Suprapubic skin (tissue), 4 donors: Measurements from ENCODE around the gene ATL2. TPM values are rescaled to one million over a fixed set of nuclear protein-coding genes. Genes with fewer than 3 reads are reported as not detected.

ENCODE experiments used
- DNase-seq, 2 donors: peaks; one replicate each; pipeline ENCODE4 v3.0.0-alpha.2; 2019; ENCODE audit warnings: low spot score in 2 of 2
- H3K27ac ChIP-seq: fragments of 200-600 bp; sonication (generic); one replicate; pipeline ENCODE4 v1.5.1; 2019
- H3K27me3 ChIP-seq: fragments of 200-600 bp; sonication (generic); one replicate; pipeline ENCODE4 v1.5.1; 2019
- H3K36me3 ChIP-seq: fragments of 200-600 bp; sonication (generic); one replicate; pipeline ENCODE4 v1.5.1; 2019
- H3K4me1 ChIP-seq: fragments of 200-600 bp; sonication (generic); one replicate; pipeline ENCODE4 v1.5.1; 2019
- H3K4me3 ChIP-seq: fragments of 200-600 bp; sonication (generic); one replicate; pipeline ENCODE4 v1.5.1; 2019; ENCODE audit warnings: mild to moderate bottlenecking
- H3K9me3 ChIP-seq: fragments of 200-600 bp; sonication (generic); one replicate; pipeline ENCODE4 v1.5.1; 2019
- EP300 ChIP-seq: sonication (generic); formaldehyde crosslinking; IDR thresholded peaks from one replicate; pipeline ENCODE4 v1.6.1; 2017; ENCODE audit warnings: antibody characterized with exemption
- POLR2A ChIP-seq, 2 donors: fragments of 450-650 bp; IDR thresholded peaks; one replicate each; pipeline ENCODE4 v1.6.1; 2017; ENCODE audit warnings: antibody characterized with exemption in 2 of 2, mild to moderate bottlenecking in 2 of 2, moderate library complexity in 2 of 2
- POLR2AphosphoS5 ChIP-seq, 3 donors: sonication (generic); formaldehyde crosslinking; IDR thresholded peaks; one replicate each; pipeline ENCODE4 v1.6.1; 2017; ENCODE audit warnings: antibody characterized with exemption in 3 of 3
- WGBS: methylation state at CpG from one replicate; pipeline ENCODE4 v1.1.5; 2018; 5-methylcytosine and 5-hydroxymethylcytosine counted together
- total RNA-seq, 4 donors: library from RNA; depleted of rRNA; stranded (reverse); fragments of >200 nt; gene quantifications; one replicate each; pipeline ENCODE4 v1.1.0, GENCODE V29; 2016
- TF ChIP-seq, protein P1 (sequence below), 2 donors: fragments of 200-600 bp in 1 of 2; fragments of 450-650 bp in 1 of 2; sonication (generic) in 1 of 2; IDR thresholded peaks; one replicate each; pipeline ENCODE4 v1.5.1; 2016 to 2019; ENCODE audit warnings: antibody characterized with exemption in 2 of 2, mild to moderate bottlenecking in 1 of 2, moderate library complexity in 1 of 2

ATL2 gene
- total RNA-seq, 4 donors from 2014 or later, result 144 to 230 (median 170) TPM

DNA sequence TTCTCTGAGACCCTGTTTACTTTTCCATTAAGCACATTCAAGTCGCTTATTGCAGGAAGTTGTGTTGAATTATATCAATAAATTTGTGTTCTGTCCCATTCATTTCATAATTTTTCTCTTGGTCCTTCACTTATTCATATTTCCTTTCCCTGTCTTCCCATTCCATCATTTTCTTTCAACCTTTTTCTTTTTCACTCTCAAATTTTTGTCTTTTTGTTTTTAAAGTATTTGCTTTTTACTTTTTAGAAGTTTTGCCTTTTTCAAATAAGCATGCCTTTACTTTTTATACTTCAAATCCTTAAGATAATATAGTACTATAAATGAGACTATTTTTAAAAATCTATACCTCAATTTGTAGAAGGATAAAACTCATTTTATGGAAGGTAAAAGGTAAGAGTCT, 120.5 kb downstream of the ATL2 start:
- Histone ChIP-seq H3K27me3 (no peaks in the 10 kb centered on the region), H3K27ac (no peak overlapping the region), H3K4me3 (no peak overlapping the region), H3K9me3 (no peaks in the 10 kb centered on the region), H3K4me1 (peaks cover 4% of the 10 kb centered on the region), H3K36me3 (no peaks in the 10 kb centered on the region)
- TF ChIP-seq POLR2AphosphoS5 (IDR thresholded peaks at IDR 0.05), result no peak
- no peak for TF ChIP-seq POLR2A (IDR thresholded peaks at IDR 0.05)
- TF ChIP-seq EP300, result no peak
- TF ChIP-seq, protein P1, sequence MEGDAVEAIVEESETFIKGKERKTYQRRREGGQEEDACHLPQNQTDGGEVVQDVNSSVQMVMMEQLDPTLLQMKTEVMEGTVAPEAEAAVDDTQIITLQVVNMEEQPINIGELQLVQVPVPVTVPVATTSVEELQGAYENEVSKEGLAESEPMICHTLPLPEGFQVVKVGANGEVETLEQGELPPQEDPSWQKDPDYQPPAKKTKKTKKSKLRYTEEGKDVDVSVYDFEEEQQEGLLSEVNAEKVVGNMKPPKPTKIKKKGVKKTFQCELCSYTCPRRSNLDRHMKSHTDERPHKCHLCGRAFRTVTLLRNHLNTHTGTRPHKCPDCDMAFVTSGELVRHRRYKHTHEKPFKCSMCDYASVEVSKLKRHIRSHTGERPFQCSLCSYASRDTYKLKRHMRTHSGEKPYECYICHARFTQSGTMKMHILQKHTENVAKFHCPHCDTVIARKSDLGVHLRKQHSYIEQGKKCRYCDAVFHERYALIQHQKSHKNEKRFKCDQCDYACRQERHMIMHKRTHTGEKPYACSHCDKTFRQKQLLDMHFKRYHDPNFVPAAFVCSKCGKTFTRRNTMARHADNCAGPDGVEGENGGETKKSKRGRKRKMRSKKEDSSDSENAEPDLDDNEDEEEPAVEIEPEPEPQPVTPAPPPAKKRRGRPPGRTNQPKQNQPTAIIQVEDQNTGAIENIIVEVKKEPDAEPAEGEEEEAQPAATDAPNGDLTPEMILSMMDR (IDR thresholded peaks at IDR 0.05), result no peak
- WGBS, result 88% methylated on average over 1 of the region's 1 CpG
- DNase-seq, result no peak

DNA sequence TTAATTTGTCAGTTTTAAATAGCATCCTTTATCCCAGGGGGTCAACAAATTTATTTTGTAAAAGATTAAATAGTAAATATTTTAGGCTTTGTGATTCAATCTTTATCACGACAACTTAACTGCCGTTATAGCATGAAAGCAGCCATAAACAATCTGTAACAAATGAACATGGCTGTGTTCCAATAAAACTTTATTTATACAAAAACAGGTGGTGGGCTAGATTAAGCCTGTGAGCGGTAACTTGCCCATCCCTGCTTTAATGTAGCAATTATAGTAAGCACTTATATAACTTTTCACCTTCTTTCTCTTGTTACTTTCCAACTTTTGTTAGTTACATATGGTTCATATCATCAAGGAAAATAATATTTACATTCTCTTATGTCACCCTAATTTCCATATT, 121.9 kb downstream of the ATL2 start:
- no peak for DNase-seq
- H3K27me3 ChIP-seq, result no peaks in the 10 kb centered on the region
- H3K4me1 ChIP-seq, result no peaks in the 10 kb centered on the region
- 85% methylated on average over 3 of the region's 3 CpGs for WGBS
- H3K9me3 ChIP-seq, result no peaks in the 10 kb centered on the region
- H3K4me3 ChIP-seq, result no peak overlapping the region
- no peaks in the 10 kb centered on the region for H3K36me3 ChIP-seq
- no peak overlapping the region for H3K27ac ChIP-seq
- TF ChIP-seq EP300, result no peak

DNA sequence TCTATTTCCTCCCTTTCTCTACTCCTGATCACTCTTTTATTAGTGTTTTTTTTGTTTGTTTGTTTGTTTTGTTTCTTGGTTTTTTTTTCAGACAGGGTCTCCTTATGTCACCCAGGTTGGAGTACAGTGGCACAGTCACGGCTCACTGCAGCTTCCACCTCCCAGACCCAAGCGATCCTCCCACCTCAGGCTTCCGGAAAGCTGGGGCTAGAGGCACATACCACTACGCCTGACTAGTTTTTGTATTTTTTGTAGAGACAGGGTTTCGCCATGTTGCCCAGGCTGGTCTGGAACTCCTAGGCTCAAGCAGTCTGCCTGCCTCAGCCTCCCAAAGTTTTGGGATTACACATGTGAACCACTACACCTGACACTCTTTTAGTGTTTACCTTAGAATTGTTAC, 122.3 kb downstream of the ATL2 start:
- no peak for DNase-seq
- H3K36me3 ChIP-seq, result no peaks in the 10 kb centered on the region
- H3K27ac ChIP-seq, result no peak overlapping the region
- no peaks in the 10 kb centered on the region for H3K27me3 ChIP-seq
- no peaks in the 10 kb centered on the region for H3K9me3 ChIP-seq
- no peak overlapping the region for H3K4me3 ChIP-seq
- 95% methylated on average over 5 of the region's 5 CpGs for WGBS
- H3K4me1 ChIP-seq, result no peaks in the 10 kb centered on the region
- no peak for TF ChIP-seq POLR2AphosphoS5 (IDR thresholded peaks at IDR 0.05)

DNA sequence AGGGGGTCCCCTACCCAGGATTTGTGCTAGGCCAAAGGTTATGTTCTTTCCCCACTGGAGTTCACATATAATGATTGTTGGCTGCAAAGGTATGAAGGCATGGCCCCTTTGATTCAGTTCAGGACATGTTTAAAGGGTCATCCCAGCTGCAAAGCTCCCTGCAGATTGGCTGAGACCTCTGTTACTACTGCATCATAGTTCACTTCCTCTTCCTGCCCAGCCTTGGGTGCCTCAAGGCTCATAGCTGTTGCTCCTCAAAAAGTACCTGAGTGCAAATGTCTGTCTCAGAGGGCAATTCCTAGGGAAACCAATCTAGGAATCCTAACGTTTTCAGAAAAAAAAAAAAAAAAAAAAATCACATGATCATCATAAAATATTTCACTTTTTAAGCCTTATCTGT, 125.1 kb downstream of the ATL2 start:
- no peak for TF ChIP-seq EP300
- no peaks in the 10 kb centered on the region for H3K4me1 ChIP-seq
- no peaks in the 10 kb centered on the region for H3K36me3 ChIP-seq
- H3K27me3 ChIP-seq, result no peaks in the 10 kb centered on the region
- WGBS, result 36% methylated on average over 1 of the region's 1 CpG
- no peak overlapping the region for H3K4me3 ChIP-seq
- no peak for DNase-seq
- H3K27ac ChIP-seq, result no peak overlapping the region
- H3K9me3 ChIP-seq, result no peaks in the 10 kb centered on the region

DNA sequence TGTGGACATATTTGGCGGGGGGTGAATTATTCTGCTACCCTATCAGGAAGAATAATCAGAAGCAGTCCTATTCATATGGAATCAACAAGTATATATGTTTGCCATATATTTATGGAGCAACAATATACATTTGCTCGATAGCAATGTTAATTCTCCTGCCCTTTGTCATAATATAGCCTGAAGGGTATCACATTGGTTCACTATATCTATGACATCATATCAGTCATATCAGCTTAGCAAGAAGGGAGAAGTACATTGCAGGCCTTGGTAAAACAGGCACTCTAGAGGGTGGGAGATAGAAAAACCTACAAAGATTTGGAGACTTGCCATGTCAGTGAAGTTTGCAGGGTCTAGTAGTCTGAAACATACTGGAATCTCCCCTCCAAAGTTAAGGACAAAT, 128.4 kb downstream of the ATL2 start:
- WGBS, result 86% methylated on average over 2 of the region's 2 CpGs
- DNase-seq, result no peak
- Histone ChIP-seq H3K36me3 (no peaks in the 10 kb centered on the region), H3K27ac (no peak overlapping the region), H3K4me3 (no peak overlapping the region), H3K27me3 (no peaks in the 10 kb centered on the region), H3K9me3 (no peaks in the 10 kb centered on the region), H3K4me1 (peaks cover 18% of the 10 kb centered on the region)
- TF ChIP-seq, protein P1 (IDR thresholded peaks at IDR 0.05), result no peak
- TF ChIP-seq POLR2A (IDR thresholded peaks at IDR 0.05), result no peak
- no peak for TF ChIP-seq POLR2AphosphoS5 (IDR thresholded peaks at IDR 0.05)
- TF ChIP-seq EP300, result no peak

DNA sequence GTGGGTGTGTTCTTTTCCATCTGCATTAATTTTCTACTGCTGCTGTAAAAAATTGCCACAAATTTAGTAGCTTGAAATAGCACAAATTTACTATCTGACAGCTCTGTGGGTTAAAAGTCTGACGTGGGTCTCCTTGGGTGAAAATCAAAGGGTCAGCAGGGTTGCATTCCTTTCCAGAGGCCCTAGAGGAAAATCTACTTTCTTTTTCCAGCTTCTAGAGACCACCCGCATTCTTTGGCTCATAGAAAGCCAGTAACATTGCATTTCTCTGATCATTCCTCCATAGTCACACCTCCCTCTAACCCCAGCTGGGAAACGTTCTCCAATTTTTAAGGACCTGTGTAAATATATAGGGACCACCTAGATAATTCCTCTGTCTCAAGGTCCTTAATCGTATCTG, 128.8 kb downstream of the ATL2 start:
- Histone ChIP-seq H3K9me3 (no peaks in the 10 kb centered on the region), H3K27ac (no peak overlapping the region), H3K4me3 (no peak overlapping the region), H3K36me3 (no peaks in the 10 kb centered on the region), H3K27me3 (no peaks in the 10 kb centered on the region), H3K4me1 (peaks cover 18% of the 10 kb centered on the region)
- TF ChIP-seq EP300 (no peak), POLR2A (IDR thresholded peaks at IDR 0.05) (no peak), POLR2AphosphoS5 (IDR thresholded peaks at IDR 0.05) (no peak)
- TF ChIP-seq, protein P1 (IDR thresholded peaks at IDR 0.05), result no peak
- WGBS, result 92% methylated on average over 4 of the region's 4 CpGs
- DNase-seq, result no peak

DNA sequence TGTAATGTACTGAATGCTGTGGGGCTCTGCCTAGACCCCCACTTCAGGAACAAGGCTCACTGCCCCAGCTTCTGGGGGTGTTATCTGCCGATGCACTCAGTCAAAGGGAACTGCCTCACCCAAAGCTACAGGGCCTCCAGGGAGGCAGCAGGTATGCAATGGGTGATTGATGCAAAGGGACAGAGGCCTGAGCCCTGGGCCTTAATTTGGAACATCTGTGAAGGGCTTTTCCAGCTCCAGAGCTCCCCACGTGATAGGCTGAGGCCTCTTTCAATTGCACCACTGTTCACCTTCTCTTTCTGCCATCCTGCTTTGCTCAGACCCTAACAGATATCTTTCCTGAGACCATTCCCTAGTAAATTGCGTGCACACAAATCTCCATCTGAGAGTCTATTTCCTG, 131.0 kb downstream of the ATL2 start:
- 77% methylated on average over 3 of the region's 3 CpGs for WGBS
- Histone ChIP-seq H3K4me3 (no peak overlapping the region), H3K4me1 (peaks cover 18% of the 10 kb centered on the region), H3K27ac (no peak overlapping the region), H3K9me3 (no peaks in the 10 kb centered on the region), H3K36me3 (no peaks in the 10 kb centered on the region), H3K27me3 (no peaks in the 10 kb centered on the region)
- TF ChIP-seq, protein P1 (IDR thresholded peaks at IDR 0.05), result no peak
- no peak for TF ChIP-seq EP300
- no peak for TF ChIP-seq POLR2A (IDR thresholded peaks at IDR 0.05)
- no peak for TF ChIP-seq POLR2AphosphoS5 (IDR thresholded peaks at IDR 0.05)
- no peak for DNase-seq
